GM06990 (cell line): ENCODE measurements around the gene SH3TC2.
"Not testable (repeated sequence)": the region's sequence is repeated elsewhere in the genome, so short reads cannot be mapped to it uniquely, and the experiment has no call there.

Experiments
- DNase-seq: peaks from one replicate; pipeline ENCODE4 v3.0.0-alpha.2; 2011; ENCODE audit not compliant: insufficient read length; ENCODE audit errors: extremely low read depth
- H3K27me3 ChIP-seq: replicated peaks from 2 replicates; pipeline ENCODE4 v1.6.0; 2011; ENCODE audit warnings: low read length; ENCODE audit not compliant: control insufficient read depth, insufficient read depth
- H3K36me3 ChIP-seq: 2 replicates; pipeline ENCODE4 v1.5.1; 2011; ENCODE audit warnings: low read length; ENCODE audit not compliant: control insufficient read depth, insufficient read depth
- H3K4me3 ChIP-seq: replicated peaks from 2 replicates; pipeline ENCODE4 v1.5.1; 2011; ENCODE audit warnings: low read depth, mild to moderate bottlenecking, control low read depth, low read length
- CTCF ChIP-seq: IDR thresholded peaks from 2 replicates; pipeline ENCODE4 v1.5.1; 2011; ENCODE audit warnings: low read length, control low read depth, mild to moderate bottlenecking, inconsistent platforms; ENCODE audit not compliant: insufficient read depth, poor library complexity, severe bottlenecking

Gene SH3TC2

GRCh38 chr5:149080294-149080693 is 17.4 kb upstream of the SH3TC2 start:
- no peaks in the 10 kb centered on the region for H3K27me3 ChIP-seq
- no peak overlapping the region for H3K4me3 ChIP-seq
- no peak for TF ChIP-seq CTCF
- no peak for DNase-seq
- H3K36me3 ChIP-seq: no peaks in the 10 kb centered on the region

- no peaks in the 10 kb centered on the region for H3K36me3 ChIP-seq
- no peak for DNase-seq
Measured at GRCh38 chr5:149079883-149080282, 17.0 kb upstream of the SH3TC2 start.

GRCh38 chr5:149074071-149074470 is 11.2 kb upstream of the SH3TC2 start:
- H3K36me3 ChIP-seq, DNase-seq, H3K27me3 ChIP-seq, H3K4me3 ChIP-seq: not testable (repeated sequence)

More at GRCh38 chr5:149079883-149080282, 17.0 kb upstream of the SH3TC2 start:
- TF ChIP-seq CTCF: no peak
- Histone ChIP-seq H3K27me3 (no peaks in the 10 kb centered on the region), H3K4me3 (no peak overlapping the region)

GRCh38 chr5:149073213-149073612 is 10.4 kb upstream of the SH3TC2 start:
- Histone ChIP-seq H3K4me3 (no peak overlapping the region), H3K27me3 (no peaks in the 10 kb centered on the region; the same call in 1 of the 2 replicates), H3K36me3 (no peaks in the 10 kb centered on the region)
- DNase-seq: no peak
- no peak for TF ChIP-seq CTCF

- Histone ChIP-seq H3K4me3 (no peak overlapping the region), H3K36me3 (no peaks in the 10 kb centered on the region), H3K27me3 (no peaks in the 10 kb centered on the region; the same call in 1 of the 2 replicates)
- TF ChIP-seq CTCF: no peak
- no peak for DNase-seq
Measured at GRCh38 chr5:149072791-149073190, 9.9 kb upstream of the SH3TC2 start.

- no peaks in the 10 kb centered on the region; the same call in 1 of the 2 replicates for H3K27me3 ChIP-seq
- no peak for DNase-seq
- H3K36me3 ChIP-seq: no peaks in the 10 kb centered on the region
- no peak overlapping the region for H3K4me3 ChIP-seq
- no peak for TF ChIP-seq CTCF
Measured at GRCh38 chr5:149072376-149072775, 9.5 kb upstream of the SH3TC2 start.
